HG02571 (cell line): ENCODE results near the gene NHLRC2.
"Not testable (repeated sequence)": the region's sequence is repeated elsewhere in the genome, so short reads cannot be mapped to it uniquely, and the experiment has no call there.

Source experiments
- ATAC-seq: cut with Tn5 transposase; IDR thresholded peaks from one replicate; pipeline ENCODE4 v1.9.1; 2021; ENCODE audit warnings: mild to moderate bottlenecking, moderate library complexity; ENCODE audit not compliant: unreplicated experiment

NHLRC2 gene

DNA sequence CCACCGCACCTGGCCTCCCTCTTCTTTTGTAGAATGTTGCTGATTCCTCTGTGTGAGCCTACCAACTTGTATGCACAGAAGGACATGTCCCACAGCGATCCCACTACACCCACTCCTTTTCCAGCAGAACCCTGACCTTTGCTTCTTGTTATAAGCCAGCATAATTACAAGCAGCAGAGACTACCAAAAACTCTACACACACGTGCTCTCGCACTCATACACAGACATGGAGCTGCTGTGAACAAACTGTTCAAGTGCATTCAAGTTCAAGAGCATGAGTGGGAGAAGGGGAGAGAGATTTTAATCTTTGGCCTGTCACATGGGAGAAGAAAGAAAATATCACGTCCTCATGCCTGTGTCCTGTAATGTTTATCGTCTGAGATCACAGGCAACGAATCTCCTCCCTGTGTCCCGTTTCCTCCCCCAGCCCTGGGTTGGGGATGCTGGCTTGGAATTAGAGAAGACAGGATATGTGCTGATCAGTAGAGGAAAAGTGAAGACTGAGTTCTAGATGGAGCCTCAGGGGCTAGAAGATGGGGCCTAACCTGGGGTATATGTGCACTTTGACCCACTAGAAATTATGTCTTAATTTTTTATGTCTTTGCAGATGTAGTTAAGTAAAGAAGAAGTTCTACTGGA is 79.6 kb downstream of the NHLRC2 start:
- no peak for ATAC-seq

DNA sequence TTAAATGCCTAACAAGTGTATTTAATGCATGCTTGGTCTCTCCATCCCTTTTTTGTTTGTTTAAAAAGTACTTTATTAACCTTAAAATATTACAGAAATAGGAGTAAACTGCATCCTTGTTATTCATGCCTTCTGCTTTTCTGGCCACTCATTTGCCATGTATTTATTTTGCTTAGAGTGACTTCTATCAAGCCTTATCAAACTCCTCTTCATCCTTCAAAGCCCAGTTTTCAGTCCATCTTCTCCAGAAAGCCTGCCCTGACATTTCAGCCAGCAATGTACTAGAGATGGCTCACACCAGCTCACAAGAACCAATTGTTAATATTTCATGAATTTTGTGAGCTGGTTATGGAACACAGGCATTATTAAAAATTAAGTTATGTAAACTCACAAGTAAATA is 82.8 kb downstream of the NHLRC2 start:
- ATAC-seq, result no peak

DNA sequence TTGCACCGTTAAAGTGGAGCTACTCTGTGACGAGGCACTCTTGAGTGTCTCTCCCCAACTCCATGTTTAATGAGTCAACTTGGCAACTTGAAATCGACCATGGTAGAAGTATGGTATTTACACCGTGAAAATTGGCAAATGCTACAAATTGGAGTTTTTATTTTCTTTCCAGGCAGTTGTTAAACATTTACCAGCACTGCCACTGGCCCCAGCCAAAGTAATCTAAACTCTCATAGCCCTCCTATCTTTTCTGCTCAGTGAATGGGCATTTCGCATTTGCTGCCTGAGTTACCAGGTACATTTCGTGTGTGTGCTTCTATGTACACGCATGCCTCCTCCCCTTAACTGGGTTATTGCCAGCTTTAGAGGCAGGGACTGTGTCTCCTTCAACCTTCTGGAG is 83.3 kb downstream of the NHLRC2 start:
- no peak for ATAC-seq

DNA sequence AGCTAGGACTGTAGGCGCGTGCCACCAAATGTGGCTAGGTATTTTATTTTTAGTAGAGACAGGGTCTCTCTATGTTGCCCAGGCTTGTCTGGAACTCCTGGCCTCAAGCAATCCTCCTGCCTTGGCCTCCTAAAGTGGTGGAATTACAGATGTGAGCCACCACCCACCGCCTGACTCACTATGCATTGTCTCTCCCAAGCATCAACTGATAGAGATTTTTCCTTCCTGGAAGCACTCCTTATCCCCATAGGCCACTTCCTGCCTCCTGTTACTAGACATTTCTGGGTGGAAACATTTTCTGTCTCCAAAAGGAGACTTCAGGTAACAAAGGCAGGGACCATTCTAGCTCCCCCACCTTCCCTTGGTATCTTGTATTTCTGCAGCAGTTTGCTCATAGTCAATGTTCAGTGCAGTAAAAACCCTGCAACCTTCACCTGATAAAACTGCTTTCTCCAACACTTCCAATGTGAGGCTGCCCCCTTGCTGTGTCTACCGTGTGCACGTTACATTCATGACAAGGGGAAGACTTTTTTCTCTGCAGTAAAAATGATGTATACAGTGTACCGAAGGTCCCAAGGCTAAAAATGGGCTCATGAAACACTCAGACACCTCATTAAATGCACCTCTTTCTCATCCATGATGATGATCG is 84.9 kb downstream of the NHLRC2 start:
- ATAC-seq, result no peak

DNA sequence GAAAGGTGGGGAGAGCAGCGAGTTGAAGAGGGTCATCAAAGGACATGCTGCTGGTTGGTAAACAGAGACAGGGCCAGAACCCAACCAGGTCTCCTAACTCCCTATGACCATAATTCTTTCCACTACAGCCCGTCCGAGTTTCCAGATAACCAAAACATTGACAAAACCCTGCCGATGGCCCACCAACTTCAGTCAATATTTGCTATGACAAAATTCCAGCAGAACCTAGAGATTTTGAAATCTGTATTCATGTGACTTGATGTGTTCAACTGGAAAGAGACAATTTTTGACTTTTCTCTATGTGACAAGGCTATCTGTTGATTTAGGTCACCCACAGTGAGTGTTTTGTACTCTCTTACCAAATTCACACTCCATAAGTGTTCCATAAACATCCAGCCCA is 86.7 kb downstream of the NHLRC2 start:
- no peak for ATAC-seq

DNA sequence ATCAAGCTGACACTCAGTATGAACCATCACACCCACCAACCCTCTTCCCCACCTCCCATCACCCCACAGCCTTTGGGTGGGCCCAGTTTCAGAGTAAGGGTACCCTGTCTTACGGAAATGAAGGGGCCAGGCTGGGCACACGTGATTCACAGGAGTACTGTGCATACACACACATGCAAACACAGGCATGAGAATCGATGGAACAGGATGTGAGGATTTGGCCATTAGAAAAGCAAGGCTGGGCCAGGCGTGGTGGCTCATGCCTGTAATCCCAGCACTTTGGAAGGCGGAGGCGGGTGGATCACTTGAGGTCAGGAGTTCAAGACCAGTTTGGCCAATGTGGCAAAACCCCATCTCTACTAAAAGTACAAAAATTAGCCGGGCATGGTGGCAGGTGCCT is 88.7 kb downstream of the NHLRC2 start:
- not testable (repeated sequence) for ATAC-seq

DNA sequence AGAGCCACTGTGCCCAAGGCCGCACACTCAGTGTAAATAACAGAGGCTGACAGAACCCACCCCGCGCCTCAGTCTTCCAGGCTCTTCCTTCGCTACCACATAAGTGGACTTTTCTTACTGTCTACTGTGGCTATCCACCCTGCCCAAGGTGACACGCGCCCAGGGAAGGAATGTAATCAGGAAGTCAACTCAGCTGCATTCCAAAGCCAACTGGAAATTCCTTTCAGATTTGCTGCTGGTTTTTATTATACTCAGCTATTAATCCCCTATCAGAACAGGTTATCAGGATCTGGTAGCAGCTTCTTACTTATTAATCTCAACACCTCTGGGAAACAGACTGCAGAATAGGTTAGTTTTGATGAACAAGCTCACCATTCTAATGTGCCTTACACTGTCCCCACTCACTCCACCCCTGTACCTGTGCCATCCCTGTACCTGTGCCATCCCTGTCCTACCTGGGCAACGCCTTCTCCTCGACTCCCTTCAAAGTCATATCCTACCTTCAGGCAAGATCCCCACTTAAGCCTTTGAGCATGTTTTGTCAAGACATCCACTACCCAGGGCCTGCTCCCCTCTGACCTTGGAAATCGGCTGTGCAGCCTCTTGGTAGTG is 90.7 kb downstream of the NHLRC2 start:
- ATAC-seq, result no peak

DNA sequence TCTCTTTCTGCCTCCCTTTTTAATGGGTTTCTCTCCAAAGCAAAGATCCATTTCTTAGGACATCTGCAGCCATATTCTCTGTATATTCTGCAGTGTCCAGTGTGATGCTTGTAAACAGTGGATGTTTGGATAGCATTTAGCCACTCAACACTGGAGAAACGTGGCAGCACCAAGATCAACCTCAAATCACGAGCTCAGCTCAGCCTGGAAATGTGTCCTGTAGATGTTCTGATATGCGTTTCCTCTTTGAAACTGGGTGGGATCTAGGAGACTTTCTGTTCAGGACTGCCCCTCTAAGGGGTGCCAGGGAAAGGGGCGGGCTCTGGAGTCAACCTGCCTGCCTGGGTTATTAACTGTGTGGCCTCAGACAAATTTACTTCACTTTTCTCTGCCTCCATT is 91.2 kb downstream of the NHLRC2 start:
- no peak for ATAC-seq

DNA sequence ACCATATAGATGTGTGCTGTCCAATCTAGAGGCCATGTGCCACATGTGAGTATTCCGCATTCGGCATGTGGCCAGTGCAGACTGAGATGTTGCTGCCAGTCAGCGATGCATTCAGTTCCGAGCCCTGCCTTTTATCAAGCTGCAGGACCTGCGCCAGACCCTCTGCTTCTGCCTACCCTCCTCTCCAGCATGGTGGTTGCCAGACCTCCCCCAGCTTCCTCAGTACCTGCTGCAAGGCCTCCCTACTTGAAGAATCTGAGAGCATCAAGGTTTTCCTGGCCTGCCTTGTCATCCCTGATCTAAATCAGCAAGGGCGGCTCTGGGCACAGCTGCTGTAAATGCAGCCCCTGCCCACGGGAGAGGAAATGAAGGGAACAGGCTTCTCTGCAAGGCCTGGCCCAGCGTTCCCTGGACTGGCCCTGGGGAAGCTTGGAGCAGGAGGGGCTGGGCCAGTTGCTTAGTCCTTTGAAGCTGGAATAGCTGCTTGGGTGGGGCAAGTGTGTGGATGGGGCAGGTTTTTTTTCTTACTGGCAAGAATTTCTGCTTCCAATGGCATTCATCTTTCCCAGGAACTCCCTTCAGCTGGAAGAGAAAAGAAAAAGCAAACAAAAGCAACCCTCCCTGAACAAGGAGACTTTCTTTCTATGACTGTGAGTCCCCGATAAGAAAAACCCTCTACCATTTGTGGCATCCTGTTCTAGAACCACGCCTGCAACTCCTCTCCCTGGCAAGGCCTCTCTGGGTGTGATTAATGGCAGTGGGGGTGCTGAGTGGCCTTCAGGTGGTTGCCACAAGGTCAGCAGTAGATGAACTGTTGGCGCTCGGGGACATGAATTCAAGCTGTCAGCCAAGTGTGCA is 93.0 kb downstream of the NHLRC2 start:
- ATAC-seq, result no peak

DNA sequence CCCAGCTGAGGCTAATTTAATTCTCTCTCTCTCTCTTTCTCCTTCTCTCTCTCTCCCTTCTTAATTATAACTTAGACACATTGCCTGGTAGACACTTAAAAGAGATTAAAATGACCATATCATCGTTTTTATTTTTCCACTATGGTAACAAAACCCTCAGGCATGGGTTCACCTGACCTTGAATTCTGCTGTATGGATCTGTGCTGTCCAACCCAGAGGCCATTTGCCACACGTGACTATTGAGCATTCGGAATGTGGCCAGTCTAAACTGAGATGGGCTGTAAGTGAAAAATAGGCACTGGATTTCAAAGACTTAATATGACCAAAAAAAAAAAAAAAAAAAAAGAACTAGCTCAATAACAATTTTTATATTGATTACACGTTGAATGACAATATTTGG is 93.6 kb downstream of the NHLRC2 start:
- ATAC-seq, result no peak

DNA sequence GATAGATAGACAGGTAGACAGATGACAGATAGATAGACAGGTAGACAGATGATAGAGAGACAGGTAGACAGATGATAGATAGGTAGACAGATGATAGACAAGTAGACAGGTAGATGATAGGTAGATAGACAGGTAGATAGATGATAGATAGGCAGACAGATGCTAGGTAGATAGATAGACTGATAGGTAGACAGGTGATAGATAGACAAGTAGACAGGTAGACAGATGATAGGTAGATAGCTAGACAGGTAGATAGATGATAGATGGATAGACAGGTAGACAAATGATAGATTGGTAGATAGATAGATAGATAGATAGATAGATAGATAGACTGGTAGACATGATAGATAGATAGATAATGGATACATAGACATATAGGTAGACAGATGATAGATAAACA is 95.8 kb downstream of the NHLRC2 start:
- no peak for ATAC-seq

DNA sequence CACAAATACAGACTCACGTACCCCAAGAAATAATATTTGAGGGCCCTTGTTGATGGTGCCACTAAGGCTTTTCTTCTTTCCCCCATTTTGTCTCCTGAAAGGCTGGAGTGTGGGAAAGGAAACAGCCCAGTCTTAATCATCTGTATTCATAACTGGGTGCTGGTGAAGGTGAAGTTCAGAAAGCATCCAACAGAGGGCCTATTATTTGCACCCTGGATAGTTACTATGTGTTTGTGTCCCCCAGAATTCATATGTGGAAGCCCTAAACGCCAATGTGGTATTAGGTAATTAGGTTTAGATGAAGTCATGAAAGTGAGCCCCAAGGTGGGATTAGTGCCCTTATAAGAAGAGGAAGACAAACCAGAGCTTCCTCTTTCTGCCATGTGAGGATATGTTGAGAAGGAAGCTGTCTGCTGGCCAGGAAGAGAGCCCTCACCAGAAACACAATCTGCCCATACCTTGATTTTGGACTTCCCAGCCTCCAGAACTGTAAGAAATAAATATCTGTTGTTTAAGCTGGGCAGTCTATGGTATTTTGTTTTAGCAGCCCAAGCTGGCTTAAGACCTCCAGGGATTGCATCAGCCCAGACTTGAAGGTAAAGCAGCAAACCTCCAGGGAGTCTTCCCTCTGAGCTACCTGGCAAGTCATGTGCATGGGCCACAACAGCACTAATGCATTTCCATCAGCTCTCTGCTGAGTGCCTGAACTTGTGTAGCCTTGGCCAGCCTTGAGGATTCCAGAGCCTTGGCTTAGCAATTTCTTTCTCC is 99.2 kb downstream of the NHLRC2 start:
- no peak for ATAC-seq

DNA sequence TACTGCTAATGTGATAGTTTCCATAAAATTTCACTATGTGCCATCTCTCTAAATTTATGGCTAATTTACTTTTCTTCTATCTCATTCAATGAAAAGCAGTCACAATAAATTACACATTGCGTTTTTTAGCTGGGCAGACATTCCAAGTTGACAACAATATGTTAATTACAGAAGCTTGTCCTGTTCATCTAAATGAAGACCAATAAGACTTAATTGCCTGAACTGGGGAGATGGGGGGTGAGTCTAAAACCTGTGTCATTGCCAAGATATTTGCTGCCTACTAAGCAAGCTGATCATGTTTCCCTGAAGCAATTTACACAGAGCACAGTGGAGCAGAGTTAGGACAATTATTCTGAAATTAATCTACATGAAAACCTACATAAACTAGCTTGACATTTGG is 99.9 kb downstream of the NHLRC2 start:
- no peak for ATAC-seq

DNA sequence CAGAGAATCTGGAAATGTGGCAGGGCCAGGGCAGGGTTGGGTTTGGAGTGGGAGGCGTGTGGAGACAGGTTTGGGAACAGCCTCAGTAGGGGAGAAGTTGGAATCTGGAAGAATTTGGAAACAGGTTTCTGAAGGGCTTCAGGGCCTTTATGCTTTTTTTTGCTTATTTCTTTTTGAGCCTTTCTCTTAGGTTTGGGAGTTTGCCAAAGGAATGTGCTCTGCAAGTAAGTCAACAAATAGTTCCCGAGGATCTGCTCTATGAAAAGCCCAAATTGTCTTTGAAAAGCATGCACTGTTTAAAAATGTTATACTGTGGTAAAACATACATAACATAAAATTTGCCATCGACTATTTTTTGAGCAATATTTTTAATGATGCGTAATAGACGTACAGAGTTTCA is 102.6 kb downstream of the NHLRC2 start:
- no peak for ATAC-seq

DNA sequence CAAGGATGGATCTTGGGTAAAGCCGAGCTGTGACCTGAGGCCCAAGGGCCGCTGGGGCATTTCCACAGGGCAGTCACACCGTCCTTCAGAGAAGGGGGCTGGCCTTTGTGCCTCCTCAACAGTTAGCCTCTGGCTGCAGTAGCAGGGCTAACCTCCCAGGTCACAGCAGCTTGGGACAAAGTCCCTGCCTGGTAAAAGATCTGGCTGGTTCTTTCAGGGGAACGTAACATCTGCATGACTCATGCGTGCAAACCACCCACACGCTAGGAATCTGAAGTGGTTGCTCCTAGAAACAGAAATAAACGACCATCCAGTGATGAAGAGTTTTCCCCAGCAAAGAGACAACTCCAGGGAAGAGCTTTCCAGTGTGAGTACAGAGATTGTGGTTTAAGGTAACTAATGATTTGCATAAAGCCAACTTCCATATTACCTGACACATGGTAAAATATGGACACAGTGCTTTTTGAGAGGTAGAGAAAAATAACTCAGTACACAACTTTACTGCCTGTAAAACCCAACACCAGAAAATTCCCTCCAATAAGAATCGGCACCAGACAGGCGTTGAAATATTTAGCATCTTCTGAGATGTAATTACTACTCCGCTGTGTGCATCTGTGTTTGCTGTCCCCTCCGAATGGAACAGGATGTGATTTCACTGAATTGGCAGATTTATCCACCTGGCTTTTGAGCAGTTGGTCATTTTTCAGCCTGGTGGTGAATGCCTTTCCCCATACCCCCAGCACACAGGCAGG is 104.3 kb downstream of the NHLRC2 start:
- no peak for ATAC-seq

DNA sequence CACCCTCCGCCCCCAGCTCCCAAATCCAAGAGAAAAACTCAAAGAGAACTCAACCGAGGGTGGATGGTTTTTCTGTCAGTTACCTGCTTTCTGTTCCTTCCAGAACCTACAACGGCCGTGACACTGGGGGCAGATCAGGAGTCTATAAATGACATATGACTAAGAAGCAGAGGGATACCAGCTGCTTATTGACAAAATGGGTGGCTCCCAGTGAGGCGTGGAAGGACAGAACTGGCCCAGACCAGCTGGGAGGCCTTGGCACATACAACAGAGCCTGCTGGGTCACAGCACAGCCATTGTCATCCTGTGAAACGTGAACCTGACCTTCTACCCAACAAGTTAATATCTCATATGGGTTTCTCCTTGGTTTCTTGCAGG is 104.9 kb downstream of the NHLRC2 start:
- ATAC-seq, result peak; percentile 64

DNA sequence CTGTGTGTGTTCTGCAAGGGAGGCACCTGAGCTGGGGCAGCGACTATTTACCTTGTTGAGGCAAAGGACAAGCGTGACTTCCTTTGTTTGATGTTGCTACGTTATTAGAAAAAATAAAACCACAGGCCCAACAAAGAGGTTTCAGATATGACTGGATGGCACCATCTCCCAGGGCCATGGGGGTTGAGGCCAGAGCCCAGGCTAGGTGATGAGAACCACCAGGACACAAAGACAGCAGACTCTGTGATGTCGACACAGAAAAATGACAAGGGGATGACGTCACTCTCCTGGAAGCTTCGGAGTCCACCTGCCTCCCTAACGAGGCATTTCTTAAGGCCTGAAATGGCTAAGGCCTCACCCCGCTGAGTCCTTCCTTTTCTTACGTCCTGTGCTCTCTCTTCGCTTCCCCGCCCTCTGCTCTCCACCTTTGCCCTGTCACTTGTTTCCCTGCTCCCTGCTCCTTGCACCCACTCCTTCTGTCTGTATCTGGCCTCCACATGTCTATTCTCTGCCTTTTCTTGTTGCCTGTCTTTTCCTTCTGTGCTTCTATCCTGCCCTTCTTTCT is 106.2 kb downstream of the NHLRC2 start:
- ATAC-seq, result no peak

DNA sequence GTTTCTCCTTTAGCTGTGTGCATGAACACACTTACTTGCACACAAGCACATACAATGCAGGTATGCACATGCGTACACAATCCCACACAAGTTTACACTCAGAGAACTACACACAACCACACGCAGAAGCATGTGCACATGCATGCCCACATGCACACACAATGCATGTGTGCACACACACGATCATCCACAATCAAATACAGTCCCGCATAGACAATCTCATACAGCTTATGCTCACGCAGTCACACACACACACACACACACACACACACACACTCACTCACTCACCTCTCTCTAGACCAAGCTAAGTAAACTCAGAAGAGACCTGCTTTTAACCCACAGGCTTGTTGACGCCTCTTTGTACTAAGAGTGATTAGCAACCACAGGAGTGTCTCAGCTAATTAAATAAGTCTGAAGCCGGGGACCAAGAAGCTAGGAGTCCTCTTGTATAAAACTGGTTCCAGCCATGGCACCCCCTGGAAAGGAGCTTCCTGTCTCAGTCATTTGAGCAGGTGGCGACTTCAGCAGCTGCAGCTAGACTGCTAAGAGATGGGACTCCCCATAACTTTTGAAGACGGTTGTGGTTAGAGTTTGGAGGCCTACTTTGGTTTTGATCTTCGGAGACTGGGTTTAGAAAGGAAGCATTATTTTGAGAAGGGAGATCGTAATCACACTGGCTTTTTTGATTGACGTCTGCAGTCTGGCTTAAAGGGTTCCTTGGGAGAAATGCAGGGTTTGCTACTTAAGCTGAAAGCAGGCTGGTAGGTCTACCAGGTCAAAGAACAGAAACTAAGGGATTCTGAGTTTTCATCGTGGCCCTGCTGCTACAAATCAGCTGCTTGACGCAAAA is 106.9 kb downstream of the NHLRC2 start:
- ATAC-seq, result peak; percentile 49

DNA sequence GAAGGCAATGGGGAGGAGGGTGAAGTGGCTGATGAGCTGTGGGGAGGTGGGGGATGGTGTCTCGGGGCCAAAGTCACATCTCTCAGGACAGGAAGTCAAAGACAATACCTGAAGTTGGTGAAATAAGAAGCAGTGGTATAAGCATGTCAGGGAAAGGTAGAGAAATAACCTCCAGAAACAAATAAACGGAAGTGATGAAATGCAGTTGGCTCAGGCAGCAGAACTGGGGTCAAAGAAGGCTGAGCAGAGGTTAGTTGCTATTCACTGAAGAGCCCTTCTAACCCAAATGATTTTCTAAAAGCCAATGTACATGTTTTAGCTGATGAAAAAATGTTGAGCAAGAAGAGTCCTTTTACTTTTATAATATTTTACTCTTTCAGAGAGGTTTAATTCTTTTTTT is 110.6 kb downstream of the NHLRC2 start:
- ATAC-seq, result no peak
